ENCODE results near the gene UGT1A9.

DNA sequence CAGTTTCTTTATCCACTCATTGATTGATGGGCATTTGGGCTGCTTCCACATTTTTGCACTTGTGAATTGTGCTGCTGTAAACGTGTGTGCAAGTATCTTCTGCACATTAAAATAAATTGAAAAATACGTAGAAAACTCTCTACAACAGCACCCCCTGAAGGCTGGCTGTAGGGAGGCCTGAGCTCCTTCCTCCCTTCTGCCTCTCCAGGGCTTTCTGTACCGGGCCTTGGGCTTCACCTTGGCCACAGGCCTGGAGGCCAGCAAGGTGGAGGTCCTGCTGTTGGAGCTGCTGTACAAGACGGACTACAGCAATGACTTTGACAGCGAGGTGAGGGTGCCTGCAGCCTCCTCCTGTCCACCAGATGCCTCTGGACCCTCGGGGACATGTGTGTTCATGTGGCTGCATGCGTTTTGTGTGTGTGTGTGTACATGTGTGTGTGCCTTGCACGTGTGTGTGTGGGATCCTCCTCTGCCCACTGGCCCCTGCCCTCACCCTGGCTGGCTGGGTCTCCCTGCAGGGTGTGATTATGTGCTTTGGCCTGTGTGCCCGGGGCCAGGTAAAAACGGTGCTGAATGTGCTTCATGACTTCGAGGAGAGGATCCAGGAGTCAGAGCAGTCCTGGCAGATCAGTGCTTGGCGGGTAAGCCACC, 135.6 kb downstream of the UGT1A9 start:
- no peak for TF ChIP-seq POLR2A (IDR thresholded peaks at IDR 0.05)
- TF ChIP-seq, protein P1, sequence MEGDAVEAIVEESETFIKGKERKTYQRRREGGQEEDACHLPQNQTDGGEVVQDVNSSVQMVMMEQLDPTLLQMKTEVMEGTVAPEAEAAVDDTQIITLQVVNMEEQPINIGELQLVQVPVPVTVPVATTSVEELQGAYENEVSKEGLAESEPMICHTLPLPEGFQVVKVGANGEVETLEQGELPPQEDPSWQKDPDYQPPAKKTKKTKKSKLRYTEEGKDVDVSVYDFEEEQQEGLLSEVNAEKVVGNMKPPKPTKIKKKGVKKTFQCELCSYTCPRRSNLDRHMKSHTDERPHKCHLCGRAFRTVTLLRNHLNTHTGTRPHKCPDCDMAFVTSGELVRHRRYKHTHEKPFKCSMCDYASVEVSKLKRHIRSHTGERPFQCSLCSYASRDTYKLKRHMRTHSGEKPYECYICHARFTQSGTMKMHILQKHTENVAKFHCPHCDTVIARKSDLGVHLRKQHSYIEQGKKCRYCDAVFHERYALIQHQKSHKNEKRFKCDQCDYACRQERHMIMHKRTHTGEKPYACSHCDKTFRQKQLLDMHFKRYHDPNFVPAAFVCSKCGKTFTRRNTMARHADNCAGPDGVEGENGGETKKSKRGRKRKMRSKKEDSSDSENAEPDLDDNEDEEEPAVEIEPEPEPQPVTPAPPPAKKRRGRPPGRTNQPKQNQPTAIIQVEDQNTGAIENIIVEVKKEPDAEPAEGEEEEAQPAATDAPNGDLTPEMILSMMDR (IDR thresholded peaks at IDR 0.05): no peak
